A549 (cell line): ENCODE data around the gene PNPLA7.

Source experiments
- BHLHE40 ChIP-seq: IDR thresholded peaks from 2 replicates; pipeline ENCODE4 v1.6.1; 2012; ENCODE audit warnings: low read depth, low read length, inconsistent platforms
- CHD2 ChIP-seq: fragments of 150-350 bp; IDR thresholded peaks from 2 replicates; pipeline ENCODE4 v1.6.1; 2014; ENCODE audit warnings: low read length; ENCODE audit not compliant: partially characterized antibody
- CTCF ChIP-seq: fragments of >200 bp; sonication (Bioruptor Twin); formaldehyde crosslinking; IDR thresholded peaks from 3 replicates; pipeline ENCODE4 v1.5.1; 2016
- FOSL2 ChIP-seq, 2 experiments: fragments of 450-650 bp in 1 of 2; fragments of >200 bp in 1 of 2; sonication (Bioruptor Twin) in 1 of 2; formaldehyde crosslinking; IDR thresholded peaks; 2 replicates each; pipeline versions ENCODE4 v1.5.0 to v1.6.1; 2016 to 2020; ENCODE audit warnings: mild to moderate bottlenecking in 1 of 2, moderate library complexity in 1 of 2
- HDAC2 ChIP-seq: fragments of 200-600 bp; sonication (generic); IDR thresholded peaks from 2 replicates; pipeline ENCODE4 v1.6.1; 2016
- HOXA7 ChIP-seq: fragments of 250-450 bp; sonication (Bioruptor Pico); IDR thresholded peaks from 2 replicates; pipeline ENCODE4 v1.5.0; 2020; ENCODE audit warnings: mild to moderate bottlenecking, moderate library complexity
- JUN ChIP-seq, 2 experiments: fragments of >200 bp; sonication (Bioruptor Twin); formaldehyde crosslinking; IDR thresholded peaks; 2 replicates in 1 of 2; 3 replicates in 1 of 2; pipeline ENCODE4 v1.6.1; 2016 to 2017
- KDM1A ChIP-seq: fragments of 200-600 bp; sonication (generic); IDR thresholded peaks from 2 replicates; pipeline ENCODE4 v1.6.1; 2016; ENCODE audit warnings: low read depth, mild to moderate bottlenecking
- MAX ChIP-seq: IDR thresholded peaks from 2 replicates; pipeline ENCODE4 v1.6.1; 2012
- MAZ ChIP-seq: fragments of 150-350 bp; IDR thresholded peaks from 2 replicates; pipeline ENCODE4 v1.6.1; 2014; ENCODE audit warnings: antibody characterized with exemption, low read depth, low read length, borderline replicate concordance
- POLR2A ChIP-seq: IDR thresholded peaks from 2 replicates; pipeline ENCODE4 v1.6.1; 2012; ENCODE audit warnings: mild to moderate bottlenecking, low read length
- POLR2AphosphoS2 ChIP-seq: conservative IDR thresholded peaks from 2 replicates; pipeline ENCODE4 v1.6.1; 2012; ENCODE audit warnings: low read length, improper control_type of control experiment, inconsistent platforms
- RAD21 ChIP-seq, 2 experiments: fragments of >200 bp in 1 of 2; sonication (Bioruptor Twin) in 1 of 2; formaldehyde crosslinking in 1 of 2; IDR thresholded peaks in 1 of 2; conservative IDR thresholded peaks in 1 of 2; 2 replicates in 1 of 2; 3 replicates in 1 of 2; pipeline ENCODE4 v1.6.1; 2012 to 2018; ENCODE audit warnings: inconsistent platforms in 1 of 2

GRCh38 chr9:137461316-137461662, 88.9 kb downstream of the PNPLA7 start:
- TF ChIP-seq CTCF (no peak), RAD21 (conservative IDR thresholded peaks at IDR 0.05 in 1 of 2, IDR thresholded peaks at IDR 0.05 in 1 of 2) (no peak), CHD2 (no peak), KDM1A (no peak), MAX (no peak), JUN (IDR thresholded peaks at IDR 0.05) (no peak), POLR2AphosphoS2 (no peak), BHLHE40 (no peak), HDAC2 (no peak), POLR2A (no peak), MAZ (no peak), HOXA7 (CRISPR knock-in tag) (no peak), FOSL2 (IDR thresholded peaks at IDR 0.05) (no peak), FOSL2 (CRISPR knock-in tag; IDR thresholded peaks at IDR 0.05) (no peak)
